ENCODE results near the gene GJA5. TPM values are rescaled to one million over a fixed set of nuclear protein-coding genes. Genes with fewer than 3 reads are reported as not detected.

The GJA5 gene
- total RNA-seq, 1 experiment from 2014 or later, result not detected

DNA sequence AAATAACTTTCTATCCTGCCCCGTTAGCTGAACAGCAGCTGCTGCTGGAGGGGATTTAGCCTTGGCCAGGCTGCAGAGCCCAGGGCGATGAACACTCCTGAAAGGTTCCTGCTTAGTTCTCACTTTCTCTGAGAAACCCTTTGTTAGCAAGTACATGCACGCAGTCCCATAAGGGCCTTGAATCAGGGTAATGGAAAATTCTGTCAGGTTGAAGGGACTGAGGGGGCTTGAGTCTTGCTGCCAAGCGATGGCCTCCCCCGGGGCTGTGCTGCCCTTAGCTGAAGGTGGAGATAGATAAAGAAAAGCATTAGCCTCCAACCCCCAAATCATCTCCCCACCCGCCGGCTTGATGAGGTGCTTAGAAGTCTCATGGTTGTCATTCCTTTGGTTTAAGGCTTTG is 7.9 kb downstream of the GJA5 start:
- Histone ChIP-seq H3K4me1 (ENCODE audit: control insufficient read depth in 1 of 2, insufficient read depth in 2 of 2, low read length in 2 of 2) (peaks cover 0 to 7% of the 10 kb centered on the region in 2 experiments; a peak in 1 of 4 replicates), H3K9me2 (ENCODE audit: insufficient read depth) (no peaks in the 10 kb centered on the region), H3K9ac (ENCODE audit: low read length) (no peak overlapping the region), H3K4me3 (replicated peaks in 1 of 2; ENCODE audit: low read depth in 1 of 2, low read length in 2 of 2) (no peak overlapping the region), H4K20me1 (ENCODE audit: insufficient read depth) (no peaks in the 10 kb centered on the region), H3K36me3 (ENCODE audit: control insufficient read depth in 1 of 2, insufficient read depth in 2 of 2, low read length in 2 of 2) (no peaks in the 10 kb centered on the region), H3K27me3 (ENCODE audit: insufficient read depth, low read length) (no peaks in the 10 kb centered on the region), H2AFZ (ENCODE audit: low read depth, low read length, poor library complexity, severe bottlenecking) (no peak overlapping the region), H3K79me2 (ENCODE audit: insufficient read depth, low read length) (no peaks in the 10 kb centered on the region), H3K9me3 (ENCODE audit: control insufficient read depth in 1 of 2, insufficient read depth in 1 of 2, low read depth in 1 of 2, low read length in 2 of 2) (no peaks in the 10 kb centered on the region), H3K27ac (ENCODE audit: low read depth, low read length) (no peak overlapping the region), H3K4me2 (ENCODE audit: low read length) (no peak overlapping the region)
- BruUV-seq (replicated peaks), result no TSS peak
- ChIA-PET CTCF (no interaction called here), RAD21 (ENCODE audit: low non-redundant PET in 1 of 2, low total read pairs in 2 of 2, uncharacterized antibody in 2 of 2, unreplicated experiment in 2 of 2) (no interaction called here), POLR2A (interaction anchor here (1.8 kb wide), 1 partner anchor 511 kb away, joined by 4 read pairs; no protein-coding TSS in a partner anchor)
- intact Hi-C loops (cut with micrococcal nuclease), result no loop called here
- ATAC-seq (no peak), DNase-seq (ENCODE audit: low read depth, low spot score) (no peak)
- TF ChIP-seq POLR2AphosphoS5 (IDR thresholded peaks at IDR 0.05; ENCODE audit: low read depth, low read length) (no peak), SP1 (IDR thresholded peaks at IDR 0.05; ENCODE audit: low read depth) (no peak), REST (IDR thresholded peaks at IDR 0.05; ENCODE audit: low read depth) (no peak), TCF7L2 (IDR thresholded peaks at IDR 0.05; ENCODE audit: borderline replicate concordance, extremely low read depth, insufficient read depth, insufficient read length) (no peak), EZH2 (IDR thresholded peaks at IDR 0.05) (no peak), SIN3A (IDR thresholded peaks at IDR 0.05; ENCODE audit: low read depth) (no peak), JUND (IDR thresholded peaks at IDR 0.05) (no peak)
- TF ChIP-seq, protein P1, sequence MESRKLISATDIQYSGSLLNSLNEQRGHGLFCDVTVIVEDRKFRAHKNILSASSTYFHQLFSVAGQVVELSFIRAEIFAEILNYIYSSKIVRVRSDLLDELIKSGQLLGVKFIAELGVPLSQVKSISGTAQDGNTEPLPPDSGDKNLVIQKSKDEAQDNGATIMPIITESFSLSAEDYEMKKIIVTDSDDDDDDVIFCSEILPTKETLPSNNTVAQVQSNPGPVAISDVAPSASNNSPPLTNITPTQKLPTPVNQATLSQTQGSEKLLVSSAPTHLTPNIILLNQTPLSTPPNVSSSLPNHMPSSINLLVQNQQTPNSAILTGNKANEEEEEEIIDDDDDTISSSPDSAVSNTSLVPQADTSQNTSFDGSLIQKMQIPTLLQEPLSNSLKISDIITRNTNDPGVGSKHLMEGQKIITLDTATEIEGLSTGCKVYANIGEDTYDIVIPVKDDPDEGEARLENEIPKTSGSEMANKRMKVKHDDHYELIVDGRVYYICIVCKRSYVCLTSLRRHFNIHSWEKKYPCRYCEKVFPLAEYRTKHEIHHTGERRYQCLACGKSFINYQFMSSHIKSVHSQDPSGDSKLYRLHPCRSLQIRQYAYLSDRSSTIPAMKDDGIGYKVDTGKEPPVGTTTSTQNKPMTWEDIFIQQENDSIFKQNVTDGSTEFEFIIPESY (IDR thresholded peaks at IDR 0.05; ENCODE audit: extremely low read depth, insufficient replicate concordance, low read length), result no peak
